Endometrial microvascular endothelial cells (primary cell): ENCODE results near the gene VMP1. TPM values are rescaled to one million over a fixed set of nuclear protein-coding genes. Genes with fewer than 3 reads are reported as not detected.
"Not testable (repeated sequence)": the region's sequence is repeated elsewhere in the genome, so short reads cannot be mapped to it uniquely, and the experiment has no call there.

ENCODE experiments used
- in situ Hi-C: cut with HindIII; loops from 2 replicates; pipeline ENCODE4 v1.10.0; 2017; ENCODE audit warnings: low sequenced_read_pairs, low pct_unique_long_range_greater_than_20kb; ENCODE audit errors: inconsistent ontology term
- total RNA-seq: library from RNA; depleted of rRNA; stranded (reverse); fragments of >200 nt; gene quantifications from one replicate; pipeline ENCODE4 v1.2.3, GENCODE V29; 2015; ENCODE audit errors: inconsistent ontology term

VMP1 gene
- total RNA-seq, 1 donor from 2014 or later = 138 TPM

GRCh38 chr17:59873414-59873813 is 166.0 kb downstream of the VMP1 start:
- in situ Hi-C loops = not testable (repeated sequence)

GRCh38 chr17:59874376-59874775 is 166.9 kb downstream of the VMP1 start:
- in situ Hi-C loops = no loop called here

GRCh38 chr17:59876107-59876506 is 168.7 kb downstream of the VMP1 start:
- in situ Hi-C loops = no loop called here

GRCh38 chr17:59877965-59878364 is 170.5 kb downstream of the VMP1 start:
- in situ Hi-C loops = no loop called here

GRCh38 chr17:59878624-59879023 is 171.2 kb downstream of the VMP1 start:
- in situ Hi-C loops = no loop called here

GRCh38 chr17:59884861-59885260 is 177.4 kb downstream of the VMP1 start:
- in situ Hi-C loops = no loop called here

GRCh38 chr17:59888145-59888750 is 180.8 kb downstream of the VMP1 start:
- in situ Hi-C loops = no loop called here

- in situ Hi-C loops = no loop called here
Measured at GRCh38 chr17:59890720-59891119, 183.3 kb downstream of the VMP1 start.

Other genes with a start within 250 kb of the VMP1 start
- 42.8 TPM for gene DHX40, start 142.0 kb upstream of the VMP1 start, total RNA-seq
- gene CLTC, start 87.8 kb upstream of the VMP1 start, total RNA-seq = 502 TPM
- 47.3 TPM for gene PTRH2, start 224 bp upstream of the VMP1 start, total RNA-seq
- gene TUBD1, start 185.3 kb downstream of the VMP1 start, total RNA-seq = 10.5 TPM
- gene RPS6KB1, start 185.5 kb downstream of the VMP1 start, total RNA-seq = 20.6 TPM